HepG2 (cell line): Measurements from ENCODE around the gene IGFLR1. TPM values are rescaled to one million over a fixed set of nuclear protein-coding genes. Genes with fewer than 3 reads are reported as not detected.

Source experiments
- AGO1 ChIP-seq: fragments of 200-400 bp; formaldehyde crosslinking; IDR thresholded peaks from 2 replicates; pipeline ENCODE4 v1.6.1; 2017; ENCODE audit warnings: mild to moderate bottlenecking, low read depth, low read length, moderate library complexity; ENCODE audit not compliant: poor library complexity, severe bottlenecking
- CHCHD3 ChIP-seq: sonication (generic); formaldehyde crosslinking; IDR thresholded peaks from 2 replicates; pipeline ENCODE4 v1.8.0; 2022; ENCODE audit warnings: mild to moderate bottlenecking, missing genetic modification reagents, moderate library complexity
- ELF3 ChIP-seq: IDR thresholded peaks from 2 replicates; pipeline ENCODE4 v1.6.1; 2016; ENCODE audit warnings: missing genetic modification reagents, missing compliant biosample characterization
- FOSL2 ChIP-seq: sonication (generic); formaldehyde crosslinking; IDR thresholded peaks from 2 replicates; pipeline ENCODE4 v1.4.0; 2020; ENCODE audit warnings: missing genetic modification reagents
- HOXD1 ChIP-seq: sonication (generic); formaldehyde crosslinking; IDR thresholded peaks from 2 replicates; pipeline ENCODE4 v1.5.0; 2020; ENCODE audit warnings: missing genetic modification reagents
- KAT7 ChIP-seq: IDR thresholded peaks from 2 replicates; pipeline ENCODE4 v1.6.1; 2018; ENCODE audit warnings: borderline replicate concordance, missing compliant biosample characterization
- KDM2A ChIP-seq: sonication (generic); formaldehyde crosslinking; IDR thresholded peaks from 2 replicates; pipeline ENCODE4 v1.4.0; 2020; ENCODE audit warnings: low read depth, missing genetic modification reagents, borderline replicate concordance
- MEIS2 ChIP-seq: sonication (generic); formaldehyde crosslinking; IDR thresholded peaks from 2 replicates; pipeline ENCODE4 v1.9.0; 2021; ENCODE audit warnings: mild to moderate bottlenecking, missing genetic modification reagents
- NFE2L1 ChIP-seq: sonication (generic); formaldehyde crosslinking; IDR thresholded peaks from 2 replicates; pipeline ENCODE4 v1.4.0; 2020; ENCODE audit warnings: missing genetic modification reagents, mild to moderate bottlenecking, borderline replicate concordance
- NFKB2 ChIP-seq: sonication (generic); formaldehyde crosslinking; IDR thresholded peaks from 2 replicates; pipeline ENCODE4 v1.4.0; 2020; ENCODE audit warnings: missing genetic modification reagents, borderline replicate concordance
- NR2F2 ChIP-seq: IDR thresholded peaks from 2 replicates; pipeline ENCODE4 v1.6.1; 2012; ENCODE audit warnings: low read depth, inconsistent platforms, borderline replicate concordance
- POLR2AphosphoS5 ChIP-seq: IDR thresholded peaks from 2 replicates; pipeline ENCODE4 v1.6.1; 2012; ENCODE audit warnings: low read depth, low read length
- ZBTB14 ChIP-seq: sonication (generic); formaldehyde crosslinking; IDR thresholded peaks from 2 replicates; pipeline ENCODE4 v1.4.0; 2020; ENCODE audit warnings: missing genetic modification reagents
- ZNF280D ChIP-seq: sonication (generic); formaldehyde crosslinking; IDR thresholded peaks from 2 replicates; pipeline ENCODE4 v1.5.1; 2020; ENCODE audit warnings: mild to moderate bottlenecking, missing genetic modification reagents
- ZNF446 ChIP-seq: sonication (generic); formaldehyde crosslinking; IDR thresholded peaks from 2 replicates; pipeline ENCODE4 v1.5.0; 2020; ENCODE audit warnings: mild to moderate bottlenecking, missing genetic modification reagents
- ZNF567 ChIP-seq: sonication (generic); formaldehyde crosslinking; IDR thresholded peaks from 2 replicates; pipeline ENCODE4 v1.8.1; 2023; ENCODE audit warnings: mild to moderate bottlenecking, missing genetic modification reagents, borderline replicate concordance
- ZNF790 ChIP-seq: sonication (generic); formaldehyde crosslinking; IDR thresholded peaks from 2 replicates; pipeline ENCODE4 v1.8.0; 2022; ENCODE audit warnings: missing genetic modification reagents, mild to moderate bottlenecking, borderline replicate concordance
- polyA plus RNA-seq, 8 experiments: library from polyadenylated mRNA; depleted of rRNA in 3 of 8; stranded (reverse) in 7 of 8; unstranded in 1 of 8; fragments of >200 nt; fragmentation: Illumina TruSeq in 4 of 8; extraction: Trizol in 4 of 8; gene quantifications; 2 replicates each; pipeline versions ENCODE4 v1.2.1 to v1.2.3, GENCODE V29; 2011 to 2016; ENCODE audit warnings: low read depth in 4 of 8, missing spikeins in 1 of 8, mixed read lengths in 1 of 8; ENCODE audit not compliant: insufficient read depth in 1 of 8
- total RNA-seq, 5 experiments: library from RNA; depleted of rRNA; stranded (reverse); fragments of >200 nt; fragmentation: Illumina TruSeq; extraction: Trizol; gene quantifications; 2 replicates each; pipeline ENCODE4 v1.2.3, GENCODE V29; 2016; ENCODE audit warnings: low read depth in 1 of 5
- TF ChIP-seq, protein P1 (sequence below), 2 experiments: fragments of 450-650 bp in 1 of 2; sonication (generic) in 1 of 2; formaldehyde crosslinking; IDR thresholded peaks; 2 replicates each; pipeline versions ENCODE4 v1.5.0 to v1.8.0; 2020 to 2022; ENCODE audit warnings: mild to moderate bottlenecking in 1 of 2, missing genetic modification reagents in 1 of 2
- TF ChIP-seq, protein P2 (sequence below): sonication (generic); formaldehyde crosslinking; IDR thresholded peaks from 2 replicates; pipeline ENCODE4 v1.4.0; 2020; ENCODE audit warnings: missing genetic modification reagents, mild to moderate bottlenecking, borderline replicate concordance
- TF ChIP-seq, protein P3 (sequence below): sonication (generic); formaldehyde crosslinking; IDR thresholded peaks from 2 replicates; pipeline ENCODE4 v1.4.0; 2020; ENCODE audit warnings: missing genetic modification reagents

The IGFLR1 gene
- total and polyA plus RNA-seq, 2 of the 13 experiments (the other 11 are each of a cell fraction or from before 2014, with no cell fraction given), result 5.4 to 8.9 TPM

GRCh38 chr19:35757231-35757748, 15.0 kb upstream of the IGFLR1 start (continued):
- TF ChIP-seq AGO1 (peak; percentile 76), POLR2AphosphoS5 (no peak), ZNF280D (CRISPR knock-in tag) (no peak), ZBTB14 (CRISPR knock-in tag) (no peak), FOSL2 (CRISPR knock-in tag) (peak; percentile 29; the same call in 1 of the 2 replicates), ZNF567 (no peak), KDM2A (CRISPR knock-in tag) (peak; percentile 69; the same call in 1 of the 2 replicates), KAT7 (CRISPR knock-in tag) (no peak), HOXD1 (CRISPR knock-in tag) (no peak), NR2F2 (0 out of 2 replicates have a peak, but pooled peaks have one; percentile 18), NFE2L1 (peak; percentile 20; the same call in 1 of the 2 replicates), ELF3 (CRISPR knock-in tag) (no peak), ZNF446 (CRISPR knock-in tag) (0 out of 2 replicates have a peak, but pooled peaks have one; percentile 31), NFKB2 (CRISPR knock-in tag) (0 out of 2 replicates have a peak, but pooled peaks have one; percentile 11), MEIS2 (peak; percentile 19; the same call in 1 of the 2 replicates), ZNF790 (CRISPR knock-in tag) (no peak), CHCHD3 (CRISPR knock-in tag) (no peak)
- TF ChIP-seq, protein P1, sequence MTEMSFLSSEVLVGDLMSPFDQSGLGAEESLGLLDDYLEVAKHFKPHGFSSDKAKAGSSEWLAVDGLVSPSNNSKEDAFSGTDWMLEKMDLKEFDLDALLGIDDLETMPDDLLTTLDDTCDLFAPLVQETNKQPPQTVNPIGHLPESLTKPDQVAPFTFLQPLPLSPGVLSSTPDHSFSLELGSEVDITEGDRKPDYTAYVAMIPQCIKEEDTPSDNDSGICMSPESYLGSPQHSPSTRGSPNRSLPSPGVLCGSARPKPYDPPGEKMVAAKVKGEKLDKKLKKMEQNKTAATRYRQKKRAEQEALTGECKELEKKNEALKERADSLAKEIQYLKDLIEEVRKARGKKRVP (CRISPR knock-in tag; IDR thresholded peaks at IDR 0.05), result peak in 1 of 2 experiments; percentile 56; a peak in 1 of 4 replicates
- TF ChIP-seq, protein P2, sequence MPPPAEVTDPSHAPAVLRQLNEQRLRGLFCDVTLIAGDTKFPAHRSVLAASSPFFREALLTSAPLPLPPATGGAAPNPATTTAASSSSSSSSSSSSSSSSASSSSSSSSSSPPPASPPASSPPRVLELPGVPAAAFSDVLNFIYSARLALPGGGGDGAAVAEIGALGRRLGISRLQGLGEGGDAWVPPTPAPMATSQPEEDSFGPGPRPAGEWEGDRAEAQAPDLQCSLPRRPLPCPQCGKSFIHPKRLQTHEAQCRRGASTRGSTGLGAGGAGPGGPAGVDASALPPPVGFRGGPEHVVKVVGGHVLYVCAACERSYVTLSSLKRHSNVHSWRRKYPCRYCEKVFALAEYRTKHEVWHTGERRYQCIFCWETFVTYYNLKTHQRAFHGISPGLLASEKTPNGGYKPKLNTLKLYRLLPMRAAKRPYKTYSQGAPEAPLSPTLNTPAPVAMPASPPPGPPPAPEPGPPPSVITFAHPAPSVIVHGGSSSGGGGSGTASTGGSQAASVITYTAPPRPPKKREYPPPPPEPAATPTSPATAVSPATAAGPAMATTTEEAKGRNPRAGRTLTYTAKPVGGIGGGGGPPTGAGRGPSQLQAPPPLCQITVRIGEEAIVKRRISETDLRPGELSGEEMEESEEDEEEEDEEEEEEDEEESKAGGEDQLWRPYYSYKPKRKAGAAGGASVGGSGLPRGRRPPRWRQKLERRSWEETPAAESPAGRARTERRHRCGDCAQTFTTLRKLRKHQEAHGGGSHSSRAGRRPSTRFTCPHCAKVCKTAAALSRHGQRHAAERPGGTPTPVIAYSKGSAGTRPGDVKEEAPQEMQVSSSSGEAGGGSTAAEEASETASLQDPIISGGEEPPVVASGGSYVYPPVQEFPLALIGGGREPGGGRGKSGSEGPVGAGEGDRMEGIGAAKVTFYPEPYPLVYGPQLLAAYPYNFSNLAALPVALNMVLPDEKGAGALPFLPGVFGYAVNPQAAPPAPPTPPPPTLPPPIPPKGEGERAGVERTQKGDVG (CRISPR knock-in tag), result 0 out of 2 replicates have a peak, but pooled peaks have one; percentile 3
- TF ChIP-seq, protein P3, sequence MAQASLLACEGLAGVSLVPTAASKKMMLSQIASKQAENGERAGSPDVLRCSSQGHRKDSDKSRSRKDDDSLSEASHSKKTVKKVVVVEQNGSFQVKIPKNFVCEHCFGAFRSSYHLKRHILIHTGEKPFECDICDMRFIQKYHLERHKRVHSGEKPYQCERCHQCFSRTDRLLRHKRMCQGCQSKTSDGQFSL (CRISPR knock-in tag), result no peak
